Fibroblast of lung (primary cell): ENCODE results near the gene ZNF646. TPM values are rescaled to one million over a fixed set of nuclear protein-coding genes. Genes with fewer than 3 reads are reported as not detected.

Experiments
- DNase-seq, 2 donors: peaks; one replicate each; pipeline versions ENCODE4 v3.0.0 to v3.0.0-alpha.2; 2010; ENCODE audit warnings: low read depth in 2 of 2
- H2AFZ ChIP-seq: 2 replicates; pipeline ENCODE4 v1.5.1; 2012; ENCODE audit warnings: low read length, control low read depth, inconsistent platforms
- H3K27ac ChIP-seq: 2 replicates; pipeline ENCODE4 v1.5.1; 2011; ENCODE audit warnings: low read length, control low read depth; ENCODE audit not compliant: insufficient read depth
- H3K27me3 ChIP-seq: 2 replicates; pipeline ENCODE4 v1.5.1; 2011; ENCODE audit warnings: mild to moderate bottlenecking, low read length; ENCODE audit not compliant: control insufficient read depth, insufficient read depth
- H3K36me3 ChIP-seq: 2 replicates; pipeline ENCODE4 v1.5.1; 2011; ENCODE audit warnings: low read length; ENCODE audit not compliant: control insufficient read depth, insufficient read depth
- H3K4me1 ChIP-seq: 2 replicates; pipeline ENCODE4 v1.5.1; 2011; ENCODE audit warnings: low read length; ENCODE audit not compliant: control insufficient read depth, insufficient read depth; ENCODE audit errors: extremely low read depth
- H3K4me2 ChIP-seq: 2 replicates; pipeline ENCODE4 v1.5.1; 2011; ENCODE audit warnings: low read length, control low read depth; ENCODE audit not compliant: insufficient read depth; ENCODE audit errors: extremely low read depth
- H3K4me3 ChIP-seq, 4 experiments: fragments of 200-600 bp in 1 of 4; sonication (generic) in 1 of 4; replicated peaks in 1 of 4; 2 replicates each; pipeline ENCODE4 v1.5.1; 2011 to 2016; ENCODE audit warnings: low read length in 4 of 4, low read depth in 3 of 4, mild to moderate bottlenecking in 3 of 4, control low read depth in 2 of 4, inconsistent platforms in 1 of 4, mixed read lengths in 1 of 4; ENCODE audit not compliant: insufficient read depth in 1 of 4; ENCODE audit errors: control extremely low read depth in 1 of 4
- H3K79me2 ChIP-seq: 2 replicates; pipeline ENCODE4 v1.5.1; 2012; ENCODE audit warnings: mild to moderate bottlenecking, low read length, inconsistent platforms; ENCODE audit not compliant: control insufficient read depth, insufficient read depth
- H3K9ac ChIP-seq: 2 replicates; pipeline ENCODE4 v1.5.1; 2011; ENCODE audit warnings: mild to moderate bottlenecking, low read length, control low read depth; ENCODE audit not compliant: insufficient read depth
- H3K9me3 ChIP-seq: 2 replicates; pipeline ENCODE4 v1.5.1; 2012; ENCODE audit warnings: low read depth, low read length; ENCODE audit not compliant: control insufficient read depth, insufficient read depth
- H4K20me1 ChIP-seq: 2 replicates; pipeline ENCODE4 v1.5.1; 2011; ENCODE audit warnings: low read length; ENCODE audit not compliant: control insufficient read depth, insufficient read depth; ENCODE audit errors: extremely low read depth
- CTCF ChIP-seq, 2 donors: IDR thresholded peaks in 1 of 2; conservative IDR thresholded peaks in 1 of 2; 1 replicate in 1 of 2; 2 replicates in 1 of 2; pipeline ENCODE4 v1.5.1; 2011 to 2012; ENCODE audit warnings: low read length in 2 of 2, control low read depth in 1 of 2, inconsistent platforms in 1 of 2, low read depth in 1 of 2, mild to moderate bottlenecking in 1 of 2
- EZH2 ChIP-seq: IDR thresholded peaks from 2 replicates; pipeline ENCODE4 v1.5.1; 2012; ENCODE audit warnings: low read length, control low read depth, mild to moderate bottlenecking; ENCODE audit errors: missing control alignments
- polyA minus RNA-seq: library from RNA; depleted of rRNA, polyadenylated mRNA; stranded (reverse); fragments of >200 nt; gene quantifications from 2 replicates; pipeline ENCODE4 v1.2.3, GENCODE V29; 2011; ENCODE audit warnings: low replicate concordance
- polyA plus RNA-seq, 2 donors: library from polyadenylated mRNA; depleted of rRNA in 1 of 2; stranded (reverse) in 1 of 2; unstranded in 1 of 2; fragments of >200 nt; gene quantifications; 2 replicates each; pipeline ENCODE4 v1.2.1, GENCODE V29; 2011 to 2012; ENCODE audit warnings: missing spikeins in 1 of 2
- total RNA-seq: library from RNA; depleted of rRNA; stranded (reverse); fragments of >200 nt; gene quantifications from 2 replicates; pipeline ENCODE4 v1.2.1, GENCODE V29; 2014

ZNF646 gene
- 12.3 and 13.2 TPM in 2 replicates for total RNA-seq
- polyA plus RNA-seq, result 2.6 and 2.7 TPM in 2 replicates
- 5.9 and 7.2 TPM in 2 replicates for polyA plus RNA-seq (2012)
- polyA minus RNA-seq, result 23.5 and 34.0 TPM in 2 replicates

GRCh38 chr16:31073970-31074813 lies at the start of gene ZNF646, which contains the start of gene ZNF668:
Gene ZNF646 (plus strand): TSS chr16:31074422. CDS start chr16:31076325, 1,903 bp downstream.
Gene ZNF668 (minus strand): TSS chr16:31074240. CDS start chr16:31064459, 9,781 bp downstream.
- Histone ChIP-seq H3K9me3 (no peaks in the 10 kb centered on the region), H3K27me3 (no peaks in the 10 kb centered on the region), H4K20me1 (no peaks in the 10 kb centered on the region), H3K4me2 (peak within 1 kb of the TSS; percentile 95), H2AFZ (peak within 1 kb of the TSS; percentile 61), H3K36me3 (peaks cover 23% of the 10 kb centered on the region), H3K9ac (peak within 1 kb of the TSS; percentile 96), H3K4me1 (no peaks in the 10 kb centered on the region), H3K4me3 (peak within 1 kb of the TSS; percentile 77 to 95 (median 90)), H3K27ac (peak within 1 kb of the TSS; percentile 97), H3K79me2 (peaks cover 72% of the 10 kb centered on the region)
- TF ChIP-seq CTCF (conservative IDR thresholded peaks at IDR 0.05 in 1 of 2, IDR thresholded peaks at IDR 0.05 in 1 of 2; ENCODE audit: low read depth in 1 of 2, low read length in 2 of 2) (no peak), EZH2 (no peak)
- DNase-seq, result peak; percentile 99 to 100

- Histone ChIP-seq H3K27ac (no peak overlapping the region), H4K20me1 (no peaks in the 10 kb centered on the region), H3K9me3 (no peaks in the 10 kb centered on the region), H3K79me2 (no peaks in the 10 kb centered on the region), H3K9ac (no peak overlapping the region), H3K27me3 (no peaks in the 10 kb centered on the region), H3K4me3 (no peak overlapping the region), H3K4me2 (no peak overlapping the region), H2AFZ (no peak overlapping the region), H3K4me1 (no peaks in the 10 kb centered on the region), H3K36me3 (no peaks in the 10 kb centered on the region)
- DNase-seq, result no peak
- no peak for TF ChIP-seq CTCF (conservative IDR thresholded peaks at IDR 0.05 in 1 of 2, IDR thresholded peaks at IDR 0.05 in 1 of 2; ENCODE audit: low read depth in 1 of 2, low read length in 2 of 2)
- no peak for TF ChIP-seq EZH2
Measured at GRCh38 chr16:31025339-31025738, 48.9 kb upstream of the ZNF646 start.

- no peaks in the 10 kb centered on the region for H4K20me1 ChIP-seq
- no peaks in the 10 kb centered on the region for H3K27me3 ChIP-seq
- TF ChIP-seq EZH2, result no peak
- no peak for TF ChIP-seq CTCF (conservative IDR thresholded peaks at IDR 0.05 in 1 of 2, IDR thresholded peaks at IDR 0.05 in 1 of 2; ENCODE audit: low read depth in 1 of 2, low read length in 2 of 2)
- H3K9me3 ChIP-seq, result no peaks in the 10 kb centered on the region
- H3K27ac ChIP-seq, result no peak overlapping the region
- H2AFZ ChIP-seq, result no peak overlapping the region
- H3K79me2 ChIP-seq, result peaks cover 6% of the 10 kb centered on the region
- no peak overlapping the region for H3K4me2 ChIP-seq
- no peak overlapping the region for H3K9ac ChIP-seq
- no peak overlapping the region for H3K4me3 ChIP-seq
- H3K4me1 ChIP-seq, result peaks cover under 1% of the 10 kb centered on the region
- no peaks in the 10 kb centered on the region for H3K36me3 ChIP-seq
- DNase-seq, result no peak
Measured at GRCh38 chr16:31029272-31029671, 45.0 kb upstream of the ZNF646 start.
